Hypothalamus (tissue), 51 donors: Measurements from ENCODE around the gene PIK3R5.

ENCODE experiments used
- DNase-seq, 51 donors: peaks; one replicate each; lab custom pipeline; 2025; lab: John Stamatoyannopoulos, UW

Gene PIK3R5

GRCh38 chr17:8955021-8955959 lies 10.2 kb downstream of the PIK3R5 start:
- DNase-seq = peak in 4 of 51 donors; percentile 15 to 31 (median 26)

DNA sequence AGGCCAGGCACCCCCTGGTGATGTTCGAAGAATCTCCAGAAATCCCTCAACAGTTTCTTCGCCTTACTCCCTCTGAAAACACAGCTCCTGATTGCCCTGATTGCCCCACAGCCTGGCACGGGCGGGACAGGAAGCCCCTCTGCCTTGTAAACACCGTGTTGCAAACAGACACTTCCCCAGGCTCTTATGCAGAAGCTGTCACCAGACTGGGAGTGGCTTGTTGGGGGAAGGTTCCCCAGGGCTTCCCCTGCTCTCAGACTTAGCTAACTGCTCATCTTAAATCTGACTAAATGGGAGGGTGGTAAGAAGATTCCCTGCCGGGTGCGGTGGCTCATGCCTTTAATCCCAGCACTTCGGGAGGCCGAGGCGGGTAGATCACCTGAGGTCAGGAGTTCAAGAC lies 11.2 kb downstream of the PIK3R5 start:
- peak in 15 of 51 donors; percentile 7 to 50 (median 19) for DNase-seq

DNA sequence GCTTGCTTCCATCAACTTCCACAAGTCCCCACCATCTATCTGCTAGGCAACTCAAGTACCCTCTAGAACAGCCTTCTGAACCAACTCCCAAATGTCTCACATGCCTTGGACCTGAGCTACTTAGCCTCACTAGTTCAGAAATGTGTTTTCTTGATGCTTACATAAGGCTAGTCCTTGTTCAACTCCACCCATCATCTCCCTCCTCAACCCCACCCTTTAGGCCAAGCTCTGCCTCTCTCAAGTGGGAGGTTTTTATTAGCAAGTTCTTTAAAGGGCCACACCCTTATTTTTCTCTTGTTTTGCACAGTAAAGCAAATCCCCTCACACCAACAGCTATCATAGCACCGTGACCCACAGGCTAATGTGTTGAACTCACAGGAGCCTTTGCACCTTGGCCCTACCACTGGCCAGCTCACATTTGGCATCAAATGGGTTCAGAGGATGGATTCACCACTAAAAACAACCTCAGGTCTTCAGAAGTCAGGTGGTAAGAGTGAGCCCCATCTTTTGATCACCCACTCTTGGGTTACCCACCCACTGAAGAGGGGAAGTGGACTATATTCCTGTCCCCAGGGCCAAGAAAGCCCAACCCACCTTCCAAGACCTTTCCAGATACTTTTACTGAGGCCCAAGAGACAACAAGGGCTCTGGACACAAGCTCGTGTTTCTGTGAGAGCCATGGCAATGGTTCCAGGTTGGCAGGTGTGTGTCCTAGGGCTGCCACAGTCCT lies 12.2 kb downstream of the PIK3R5 start:
- no peak for DNase-seq

GRCh38 chr17:8952191-8952590 lies 13.3 kb downstream of the PIK3R5 start:
- DNase-seq = no peak

GRCh38 chr17:8951206-8951605 lies 14.3 kb downstream of the PIK3R5 start:
- no peak for DNase-seq

- DNase-seq = peak in 1 of 51 donors; percentile 12
These were observed 16.3 kb downstream of the PIK3R5 start for GRCh38 chr17:8949061-8949661.

- DNase-seq = no peak
These were observed 17.0 kb downstream of the PIK3R5 start for GRCh38 chr17:8948462-8948861.

DNA sequence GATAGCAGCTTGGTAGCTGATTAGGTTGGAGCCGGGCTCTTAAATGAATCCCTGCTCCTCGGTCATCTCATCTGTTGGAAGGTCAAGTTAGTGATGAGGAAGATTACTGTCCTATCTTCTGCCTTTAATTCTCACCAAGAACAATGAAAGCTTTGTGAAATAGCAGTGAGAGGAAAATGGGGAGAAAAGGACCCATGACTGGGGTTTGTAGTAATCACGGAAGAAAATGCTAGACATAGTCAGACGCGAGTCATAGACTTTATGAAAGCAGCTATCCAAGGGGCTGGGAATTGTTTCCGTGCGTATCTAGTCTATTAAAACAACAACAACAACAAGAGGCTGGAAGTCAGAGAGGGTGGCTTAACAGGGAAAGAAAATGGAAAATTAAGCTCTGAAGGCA lies 18.3 kb downstream of the PIK3R5 start:
- no peak for DNase-seq

DNA sequence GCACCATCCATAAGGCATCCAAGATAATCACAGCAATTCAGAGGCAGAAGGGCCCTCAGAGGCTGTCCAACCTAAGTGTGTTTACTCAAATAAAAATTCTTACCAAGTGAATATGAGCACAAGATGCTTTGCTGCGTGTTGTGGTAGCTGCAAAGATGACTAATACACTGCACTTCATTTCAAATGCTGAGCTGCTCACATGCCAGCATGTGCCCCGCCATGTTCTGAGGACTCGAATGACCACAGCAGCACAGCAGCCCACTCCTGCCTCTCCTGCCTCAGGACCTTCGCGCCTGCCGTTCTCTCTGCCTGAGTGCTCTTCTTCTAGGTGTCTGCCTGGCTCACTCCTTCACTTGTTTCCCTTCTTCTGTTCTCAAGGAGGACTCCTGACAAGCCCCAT lies 19.0 kb downstream of the PIK3R5 start:
- DNase-seq = no peak

GRCh38 chr17:8946071-8946470 lies 19.4 kb downstream of the PIK3R5 start:
- no peak for DNase-seq

GRCh38 chr17:8944748-8945147 lies 20.8 kb downstream of the PIK3R5 start:
- no peak for DNase-seq

DNA sequence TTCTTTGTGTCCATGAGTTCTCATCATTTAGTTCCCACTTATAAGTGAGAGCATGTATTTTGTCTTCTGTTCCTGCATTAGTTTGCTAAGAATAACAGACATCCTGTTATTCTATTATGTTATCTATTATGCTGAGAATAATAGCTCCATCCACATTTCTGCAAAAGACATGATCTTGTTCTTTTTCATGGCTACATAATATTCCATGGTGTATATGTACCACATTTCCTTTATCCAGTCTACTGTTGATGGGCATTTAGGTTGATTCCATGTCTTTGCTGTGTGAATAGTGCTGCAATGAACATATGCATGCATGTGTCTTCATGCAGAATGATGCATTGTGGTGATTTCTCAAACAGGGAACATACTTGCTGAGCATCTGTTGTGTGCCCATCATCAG lies 21.4 kb downstream of the PIK3R5 start:
- DNase-seq = no peak

DNA sequence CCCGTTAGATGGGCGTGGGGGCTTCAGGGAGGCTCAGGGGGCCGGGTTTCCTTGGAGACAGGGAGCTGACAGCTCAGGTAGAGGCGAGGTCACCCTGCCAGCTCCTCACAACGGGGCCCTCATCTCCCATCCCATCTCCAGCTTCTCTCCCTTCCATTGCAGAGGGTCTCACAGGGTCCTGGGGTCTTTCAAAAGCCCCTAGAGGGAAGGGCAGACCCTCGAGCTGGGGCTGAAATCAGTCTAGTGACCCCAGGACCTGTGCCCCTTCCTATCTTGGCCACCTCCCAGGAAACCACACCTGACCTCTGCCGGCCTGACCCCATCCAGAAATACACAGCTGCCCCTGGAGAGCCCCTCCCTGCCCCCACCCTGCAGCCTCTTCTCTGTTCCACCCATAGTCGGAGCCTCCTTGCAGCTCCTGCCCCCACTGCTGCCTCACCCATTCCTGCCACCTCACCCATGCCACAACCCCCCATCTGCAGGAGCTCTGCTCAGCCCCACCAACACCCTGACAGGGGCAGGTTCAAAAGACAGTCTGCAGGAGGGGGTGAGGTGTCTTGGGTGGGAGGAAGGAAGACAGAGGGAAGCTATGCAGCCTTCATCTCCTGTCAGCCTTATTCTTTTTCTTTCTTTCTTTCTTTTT lies 23.4 kb downstream of the PIK3R5 start:
- no peak for DNase-seq

GRCh38 chr17:8941520-8941919 lies 24.0 kb downstream of the PIK3R5 start:
- DNase-seq = no peak

DNA sequence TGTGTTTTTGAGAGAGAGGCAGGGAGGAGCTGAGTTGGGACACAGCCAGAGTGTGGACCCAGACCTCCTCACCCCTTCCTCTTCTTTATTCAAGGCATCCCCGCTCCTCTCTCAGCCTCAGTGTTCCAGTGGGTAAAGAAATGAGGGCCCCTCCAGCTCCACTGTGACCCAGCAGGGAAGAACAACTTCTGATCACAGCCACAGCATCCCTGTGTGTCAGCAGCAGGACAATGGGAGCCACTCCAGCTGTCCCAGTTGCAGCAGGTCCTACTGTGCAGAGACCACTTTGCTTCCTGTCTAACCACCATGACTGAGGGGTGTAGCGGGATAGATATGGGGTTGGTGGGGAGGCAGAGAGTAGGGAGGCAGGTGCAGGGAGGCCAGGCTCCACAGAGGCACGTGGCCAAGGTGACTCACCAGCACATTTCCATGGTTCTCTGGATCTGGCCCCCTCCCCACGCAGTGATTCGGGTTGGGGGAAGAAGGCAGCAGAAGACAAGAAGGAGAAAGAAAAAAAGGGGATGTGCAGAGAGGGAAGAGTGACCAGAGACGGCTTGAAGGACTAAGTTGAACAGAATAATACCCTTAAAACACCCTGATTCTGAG lies 24.5 kb downstream of the PIK3R5 start:
- no peak for DNase-seq

DNA sequence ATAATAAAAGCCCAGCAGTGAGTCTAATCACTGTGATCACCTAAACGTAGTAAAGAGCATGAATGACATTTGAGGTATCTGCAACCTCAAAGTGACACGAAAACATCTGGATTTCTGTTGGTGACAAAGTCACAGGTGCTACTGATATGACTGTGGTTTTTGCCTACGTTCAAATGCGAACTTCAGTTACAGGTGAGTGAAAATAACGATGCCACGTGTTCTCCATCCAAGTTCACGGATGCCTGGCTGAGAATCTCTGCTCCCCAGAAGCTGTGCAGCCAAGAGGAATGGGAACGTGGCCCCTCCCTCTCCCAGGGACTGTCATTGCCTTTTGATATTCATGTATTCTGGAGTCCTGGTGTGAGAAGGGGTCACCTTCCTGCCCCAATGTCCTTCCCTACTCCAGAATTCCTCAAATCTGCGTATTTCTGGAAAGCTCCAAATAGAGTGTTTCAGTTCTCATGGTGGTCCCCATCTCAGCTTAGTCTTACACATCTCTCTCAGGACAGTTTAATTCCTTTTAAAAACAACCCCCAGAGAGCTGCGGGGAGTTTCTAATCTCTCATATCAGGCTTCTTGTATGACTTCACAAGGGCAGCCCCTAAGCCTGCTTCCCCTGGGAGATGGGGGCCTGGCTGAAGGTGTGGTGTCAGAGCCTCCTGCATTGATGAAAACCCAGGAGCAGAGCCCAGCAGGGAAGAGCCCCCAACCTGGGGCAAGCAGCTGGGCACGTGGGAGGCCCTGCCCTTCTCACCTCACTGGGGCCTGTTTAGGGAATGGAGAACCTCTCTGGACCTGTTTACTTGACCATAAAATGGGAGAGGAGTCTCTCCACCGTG lies 25.8 kb downstream of the PIK3R5 start:
- DNase-seq = no peak

DNA sequence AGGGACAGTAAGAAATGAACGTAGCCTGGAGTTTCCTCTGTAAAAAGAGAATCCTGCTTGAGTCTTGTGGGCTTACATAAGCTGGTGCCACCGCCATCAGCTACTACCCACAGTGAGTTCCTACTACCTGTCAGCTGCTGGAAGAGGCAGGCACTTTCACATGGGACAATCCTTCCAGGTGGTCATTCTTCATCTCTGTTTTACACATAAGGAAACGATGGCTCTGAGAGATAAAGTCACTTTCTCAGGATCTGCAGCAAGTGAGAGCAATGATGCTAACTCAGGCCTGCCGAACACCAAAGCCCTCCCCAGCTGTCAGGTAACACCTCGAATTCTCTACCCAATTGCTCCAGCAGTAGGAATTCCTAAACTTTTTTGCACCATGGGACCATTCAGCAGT lies 26.6 kb downstream of the PIK3R5 start:
- no peak for DNase-seq

- no peak for DNase-seq
These were observed 30.3 kb downstream of the PIK3R5 start for GRCh38 chr17:8935191-8935590.

DNA sequence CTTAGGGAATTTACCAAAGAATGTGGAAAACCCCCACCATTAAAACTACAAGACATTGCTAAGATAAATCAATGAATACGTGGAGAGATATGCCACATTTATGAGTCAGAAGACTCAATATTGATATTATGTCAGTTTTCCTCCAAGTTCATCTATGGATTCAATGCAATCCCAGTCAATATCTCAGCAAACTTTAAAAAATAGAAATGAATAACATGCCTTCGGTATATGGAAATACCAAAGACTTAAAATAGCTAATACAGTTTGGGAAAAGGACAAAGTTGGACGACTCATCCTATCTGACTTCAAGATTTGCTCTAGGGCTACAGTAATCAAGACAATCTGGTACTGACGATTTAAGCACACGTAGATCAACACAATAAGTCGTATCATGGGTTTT lies 31.2 kb downstream of the PIK3R5 start:
- DNase-seq = no peak

DNA sequence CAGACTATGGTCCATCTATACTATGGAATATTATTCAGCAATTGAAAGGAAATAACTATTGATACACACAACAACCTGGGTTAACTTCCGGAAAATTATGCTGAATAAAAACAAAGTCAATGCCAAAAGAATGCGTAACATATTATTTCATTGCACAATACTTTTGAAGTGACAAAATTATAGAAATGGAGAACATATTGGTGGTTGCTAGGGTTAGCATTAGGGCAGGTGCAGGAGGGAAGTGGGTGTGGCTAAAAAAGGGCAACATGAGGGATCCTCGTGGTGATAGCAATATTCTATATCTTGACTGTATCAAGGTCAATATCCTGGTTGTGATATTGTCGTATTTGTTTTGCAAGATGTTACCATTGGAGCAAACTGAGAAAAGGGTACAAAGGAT lies 34.9 kb downstream of the PIK3R5 start:
- no peak for DNase-seq
